ENCODE data around the gene MORN1.

Gene MORN1

GRCh38 chr1:2320006-2320405 is 71.3 kb downstream of the MORN1 start:
- Histone ChIP-seq H3K4me3 (ENCODE audit: low read length) (no peak overlapping the region), H2AFZ (ENCODE audit: low read depth, low read length) (no peak overlapping the region), H3K27me3 (ENCODE audit: insufficient read depth, low read length) (no peaks in the 10 kb centered on the region), H3K4me1 (ENCODE audit: insufficient read depth, low read length) (peaks cover 59% of the 10 kb centered on the region), H3K9me3 (ENCODE audit: low read length) (no peaks in the 10 kb centered on the region), H3K36me3 (ENCODE audit: insufficient read depth, low read length) (no peaks in the 10 kb centered on the region)

GRCh38 chr1:2319291-2319690 is 72.1 kb downstream of the MORN1 start:
- H2AFZ ChIP-seq (ENCODE audit: low read depth, low read length), result no peak overlapping the region
- H3K4me1 ChIP-seq (ENCODE audit: insufficient read depth, low read length), result peaks cover 57% of the 10 kb centered on the region
- H3K27me3 ChIP-seq (ENCODE audit: insufficient read depth, low read length), result no peaks in the 10 kb centered on the region
- H3K4me3 ChIP-seq (ENCODE audit: low read length), result no peak overlapping the region
- H3K36me3 ChIP-seq (ENCODE audit: insufficient read depth, low read length), result no peaks in the 10 kb centered on the region
- H3K9me3 ChIP-seq (ENCODE audit: low read length), result no peaks in the 10 kb centered on the region

- Histone ChIP-seq H2AFZ (ENCODE audit: low read depth, low read length) (no peak overlapping the region), H3K36me3 (ENCODE audit: insufficient read depth, low read length) (no peaks in the 10 kb centered on the region), H3K4me1 (ENCODE audit: insufficient read depth, low read length) (peaks cover 61% of the 10 kb centered on the region), H3K9me3 (ENCODE audit: low read length) (no peaks in the 10 kb centered on the region), H3K4me3 (ENCODE audit: low read length) (no peak overlapping the region), H3K27me3 (ENCODE audit: insufficient read depth, low read length) (no peaks in the 10 kb centered on the region)
Measured at GRCh38 chr1:2318314-2319278, 72.8 kb downstream of the MORN1 start.

GRCh38 chr1:2317230-2318065 is 73.9 kb downstream of the MORN1 start:
- Histone ChIP-seq H3K27me3 (ENCODE audit: insufficient read depth, low read length) (no peaks in the 10 kb centered on the region), H3K36me3 (ENCODE audit: insufficient read depth, low read length) (no peaks in the 10 kb centered on the region), H2AFZ (ENCODE audit: low read depth, low read length) (no peak overlapping the region), H3K4me3 (ENCODE audit: low read length) (no peak overlapping the region), H3K4me1 (ENCODE audit: insufficient read depth, low read length) (peaks cover 62% of the 10 kb centered on the region), H3K9me3 (ENCODE audit: low read length) (no peaks in the 10 kb centered on the region)

- no peaks in the 10 kb centered on the region for H3K36me3 ChIP-seq (ENCODE audit: insufficient read depth, low read length)
- peaks cover 61% of the 10 kb centered on the region for H3K4me1 ChIP-seq (ENCODE audit: insufficient read depth, low read length)
- no peaks in the 10 kb centered on the region for H3K9me3 ChIP-seq (ENCODE audit: low read length)
- H2AFZ ChIP-seq (ENCODE audit: low read depth, low read length), result no peak overlapping the region
- H3K4me3 ChIP-seq (ENCODE audit: low read length), result no peak overlapping the region
- no peaks in the 10 kb centered on the region for H3K27me3 ChIP-seq (ENCODE audit: insufficient read depth, low read length)
Measured at GRCh38 chr1:2316451-2316961, 74.8 kb downstream of the MORN1 start.

GRCh38 chr1:2315674-2316450 is 75.5 kb downstream of the MORN1 start:
- peaks cover 60% of the 10 kb centered on the region for H3K4me1 ChIP-seq (ENCODE audit: insufficient read depth, low read length)
- no peaks in the 10 kb centered on the region for H3K9me3 ChIP-seq (ENCODE audit: low read length)
- H3K36me3 ChIP-seq (ENCODE audit: insufficient read depth, low read length), result no peaks in the 10 kb centered on the region
- no peak overlapping the region for H3K4me3 ChIP-seq (ENCODE audit: low read length)
- H3K27me3 ChIP-seq (ENCODE audit: insufficient read depth, low read length), result no peaks in the 10 kb centered on the region
- H2AFZ ChIP-seq (ENCODE audit: low read depth, low read length), result no peak overlapping the region

GRCh38 chr1:2314803-2315673 is 76.3 kb downstream of the MORN1 start:
- Histone ChIP-seq H3K9me3 (ENCODE audit: low read length) (no peaks in the 10 kb centered on the region), H3K36me3 (ENCODE audit: insufficient read depth, low read length) (no peaks in the 10 kb centered on the region), H3K4me1 (ENCODE audit: insufficient read depth, low read length) (peaks cover 56% of the 10 kb centered on the region), H2AFZ (ENCODE audit: low read depth, low read length) (no peak overlapping the region), H3K4me3 (ENCODE audit: low read length) (peak overlapping the region; percentile 40), H3K27me3 (ENCODE audit: insufficient read depth, low read length) (no peaks in the 10 kb centered on the region)

GRCh38 chr1:2314273-2314802 is 77.0 kb downstream of the MORN1 start:
- H3K4me1 ChIP-seq (ENCODE audit: insufficient read depth, low read length), result peaks cover 54% of the 10 kb centered on the region
- no peak overlapping the region for H2AFZ ChIP-seq (ENCODE audit: low read depth, low read length)
- H3K4me3 ChIP-seq (ENCODE audit: low read length), result peak overlapping the region; percentile 40
- no peaks in the 10 kb centered on the region for H3K36me3 ChIP-seq (ENCODE audit: insufficient read depth, low read length)
- H3K27me3 ChIP-seq (ENCODE audit: insufficient read depth, low read length), result no peaks in the 10 kb centered on the region
- no peaks in the 10 kb centered on the region for H3K9me3 ChIP-seq (ENCODE audit: low read length)

GRCh38 chr1:2313651-2314261 is 77.6 kb downstream of the MORN1 start:
- Histone ChIP-seq H3K4me1 (ENCODE audit: insufficient read depth, low read length) (peaks cover 49% of the 10 kb centered on the region), H2AFZ (ENCODE audit: low read depth, low read length) (no peak overlapping the region), H3K9me3 (ENCODE audit: low read length) (no peaks in the 10 kb centered on the region), H3K4me3 (ENCODE audit: low read length) (peak overlapping the region; percentile 40), H3K36me3 (ENCODE audit: insufficient read depth, low read length) (peaks cover 6% of the 10 kb centered on the region), H3K27me3 (ENCODE audit: insufficient read depth, low read length) (no peaks in the 10 kb centered on the region)

GRCh38 chr1:2312515-2313301 is 78.6 kb downstream of the MORN1 start:
- Histone ChIP-seq H3K27me3 (ENCODE audit: insufficient read depth, low read length) (no peaks in the 10 kb centered on the region), H3K9me3 (ENCODE audit: low read length) (no peaks in the 10 kb centered on the region), H3K4me3 (ENCODE audit: low read length) (no peak overlapping the region), H3K36me3 (ENCODE audit: insufficient read depth, low read length) (peaks cover 16% of the 10 kb centered on the region), H3K4me1 (ENCODE audit: insufficient read depth, low read length) (peaks cover 47% of the 10 kb centered on the region), H2AFZ (ENCODE audit: low read depth, low read length) (no peak overlapping the region)

GRCh38 chr1:2312160-2312514 is 79.2 kb downstream of the MORN1 start:
- Histone ChIP-seq H3K27me3 (ENCODE audit: insufficient read depth, low read length) (no peaks in the 10 kb centered on the region), H3K4me1 (ENCODE audit: insufficient read depth, low read length) (peaks cover 46% of the 10 kb centered on the region), H3K9me3 (ENCODE audit: low read length) (no peaks in the 10 kb centered on the region), H2AFZ (ENCODE audit: low read depth, low read length) (no peak overlapping the region), H3K36me3 (ENCODE audit: insufficient read depth, low read length) (peaks cover 22% of the 10 kb centered on the region), H3K4me3 (ENCODE audit: low read length) (no peak overlapping the region)
